HL-60 (cell line): ENCODE results near the gene FYB2.

Source experiments
- GABPA ChIP-seq: IDR thresholded peaks from 2 replicates; pipeline ENCODE4 v1.6.1; 2012; ENCODE audit warnings: low read depth
- POLR2AphosphoS5 ChIP-seq: IDR thresholded peaks from 2 replicates; pipeline ENCODE4 v1.6.1; 2012; ENCODE audit warnings: low read depth
- TF ChIP-seq, protein P1 (sequence below): IDR thresholded peaks from one replicate; pipeline ENCODE4 v1.5.1; 2011; ENCODE audit warnings: low read length, control low read depth, inconsistent platforms; ENCODE audit not compliant: insufficient read depth
- TF ChIP-seq, protein P2 (sequence below): IDR thresholded peaks from 2 replicates; pipeline ENCODE4 v1.6.1; 2012; ENCODE audit warnings: low read depth; ENCODE audit not compliant: insufficient replicate concordance

- TF ChIP-seq, protein P1, sequence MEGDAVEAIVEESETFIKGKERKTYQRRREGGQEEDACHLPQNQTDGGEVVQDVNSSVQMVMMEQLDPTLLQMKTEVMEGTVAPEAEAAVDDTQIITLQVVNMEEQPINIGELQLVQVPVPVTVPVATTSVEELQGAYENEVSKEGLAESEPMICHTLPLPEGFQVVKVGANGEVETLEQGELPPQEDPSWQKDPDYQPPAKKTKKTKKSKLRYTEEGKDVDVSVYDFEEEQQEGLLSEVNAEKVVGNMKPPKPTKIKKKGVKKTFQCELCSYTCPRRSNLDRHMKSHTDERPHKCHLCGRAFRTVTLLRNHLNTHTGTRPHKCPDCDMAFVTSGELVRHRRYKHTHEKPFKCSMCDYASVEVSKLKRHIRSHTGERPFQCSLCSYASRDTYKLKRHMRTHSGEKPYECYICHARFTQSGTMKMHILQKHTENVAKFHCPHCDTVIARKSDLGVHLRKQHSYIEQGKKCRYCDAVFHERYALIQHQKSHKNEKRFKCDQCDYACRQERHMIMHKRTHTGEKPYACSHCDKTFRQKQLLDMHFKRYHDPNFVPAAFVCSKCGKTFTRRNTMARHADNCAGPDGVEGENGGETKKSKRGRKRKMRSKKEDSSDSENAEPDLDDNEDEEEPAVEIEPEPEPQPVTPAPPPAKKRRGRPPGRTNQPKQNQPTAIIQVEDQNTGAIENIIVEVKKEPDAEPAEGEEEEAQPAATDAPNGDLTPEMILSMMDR, result no peak
- TF ChIP-seq POLR2AphosphoS5 (no peak), GABPA (no peak)
- TF ChIP-seq, protein P2, sequence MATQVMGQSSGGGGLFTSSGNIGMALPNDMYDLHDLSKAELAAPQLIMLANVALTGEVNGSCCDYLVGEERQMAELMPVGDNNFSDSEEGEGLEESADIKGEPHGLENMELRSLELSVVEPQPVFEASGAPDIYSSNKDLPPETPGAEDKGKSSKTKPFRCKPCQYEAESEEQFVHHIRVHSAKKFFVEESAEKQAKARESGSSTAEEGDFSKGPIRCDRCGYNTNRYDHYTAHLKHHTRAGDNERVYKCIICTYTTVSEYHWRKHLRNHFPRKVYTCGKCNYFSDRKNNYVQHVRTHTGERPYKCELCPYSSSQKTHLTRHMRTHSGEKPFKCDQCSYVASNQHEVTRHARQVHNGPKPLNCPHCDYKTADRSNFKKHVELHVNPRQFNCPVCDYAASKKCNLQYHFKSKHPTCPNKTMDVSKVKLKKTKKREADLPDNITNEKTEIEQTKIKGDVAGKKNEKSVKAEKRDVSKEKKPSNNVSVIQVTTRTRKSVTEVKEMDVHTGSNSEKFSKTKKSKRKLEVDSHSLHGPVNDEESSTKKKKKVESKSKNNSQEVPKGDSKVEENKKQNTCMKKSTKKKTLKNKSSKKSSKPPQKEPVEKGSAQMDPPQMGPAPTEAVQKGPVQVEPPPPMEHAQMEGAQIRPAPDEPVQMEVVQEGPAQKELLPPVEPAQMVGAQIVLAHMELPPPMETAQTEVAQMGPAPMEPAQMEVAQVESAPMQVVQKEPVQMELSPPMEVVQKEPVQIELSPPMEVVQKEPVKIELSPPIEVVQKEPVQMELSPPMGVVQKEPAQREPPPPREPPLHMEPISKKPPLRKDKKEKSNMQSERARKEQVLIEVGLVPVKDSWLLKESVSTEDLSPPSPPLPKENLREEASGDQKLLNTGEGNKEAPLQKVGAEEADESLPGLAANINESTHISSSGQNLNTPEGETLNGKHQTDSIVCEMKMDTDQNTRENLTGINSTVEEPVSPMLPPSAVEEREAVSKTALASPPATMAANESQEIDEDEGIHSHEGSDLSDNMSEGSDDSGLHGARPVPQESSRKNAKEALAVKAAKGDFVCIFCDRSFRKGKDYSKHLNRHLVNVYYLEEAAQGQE, result no peak
These were observed 31.2 kb upstream of the FYB2 start for GRCh38 chr1:56850411-56850810.
